ENCODE data around the gene TBXAS1.

Gene TBXAS1

DNA sequence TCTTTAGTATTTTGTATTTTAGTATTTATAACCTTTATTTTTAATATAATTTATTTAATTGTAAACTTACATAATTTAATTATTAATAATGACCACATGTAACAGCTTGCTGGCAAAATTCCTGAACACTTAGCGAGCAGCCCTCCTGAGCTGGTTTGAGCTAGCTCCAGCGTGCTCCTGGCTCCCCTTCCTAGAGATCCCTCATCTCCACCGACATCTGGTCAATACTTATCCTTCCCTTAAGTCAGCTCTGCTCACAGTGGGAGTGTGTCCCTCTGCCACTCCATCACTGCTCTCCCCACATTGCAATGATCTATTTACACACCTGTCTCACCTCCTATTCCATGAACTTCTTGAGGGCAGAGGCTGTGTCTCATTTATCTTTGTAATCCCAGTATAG lies 20.6 kb upstream of the TBXAS1 start:
- Histone ChIP-seq H3K4me1 (ENCODE audit: control insufficient read depth in 1 of 2, insufficient read depth in 2 of 2, low read length in 2 of 2) (no peaks in the 10 kb centered on the region), H3K27ac (ENCODE audit: low read length) (no peak overlapping the region), H3K4me3 (ENCODE audit: low read depth in 1 of 2, low read length in 2 of 2) (no peak overlapping the region), H3K27me3 (ENCODE audit: low read depth, low read length) (no peaks in the 10 kb centered on the region), H3K36me3 (ENCODE audit: control insufficient read depth in 1 of 2, insufficient read depth in 2 of 2, low read length in 2 of 2) (no peaks in the 10 kb centered on the region), H3K9me3 (ENCODE audit: control insufficient read depth in 1 of 2, low read length in 2 of 2) (no peaks in the 10 kb centered on the region)

- Histone ChIP-seq H3K4me3 (ENCODE audit: low read depth in 1 of 2, low read length in 2 of 2) (no peak overlapping the region), H3K9me3 (ENCODE audit: control insufficient read depth in 1 of 2, low read length in 2 of 2) (no peaks in the 10 kb centered on the region), H3K27ac (ENCODE audit: low read length) (no peak overlapping the region), H3K4me1 (ENCODE audit: control insufficient read depth in 1 of 2, insufficient read depth in 2 of 2, low read length in 2 of 2) (no peaks in the 10 kb centered on the region), H3K36me3 (ENCODE audit: control insufficient read depth in 1 of 2, insufficient read depth in 2 of 2, low read length in 2 of 2) (no peaks in the 10 kb centered on the region), H3K27me3 (ENCODE audit: low read depth, low read length) (no peaks in the 10 kb centered on the region)
These were observed 20.1 kb upstream of the TBXAS1 start for GRCh38 chr7:139808846-139809442.

- Histone ChIP-seq H3K27ac (ENCODE audit: low read length) (no peak overlapping the region), H3K36me3 (ENCODE audit: control insufficient read depth in 1 of 2, insufficient read depth in 2 of 2, low read length in 2 of 2) (no peaks in the 10 kb centered on the region), H3K4me1 (ENCODE audit: control insufficient read depth in 1 of 2, insufficient read depth in 2 of 2, low read length in 2 of 2) (no peaks in the 10 kb centered on the region), H3K4me3 (ENCODE audit: low read depth in 1 of 2, low read length in 2 of 2) (no peak overlapping the region), H3K27me3 (ENCODE audit: low read depth, low read length) (no peaks in the 10 kb centered on the region), H3K9me3 (ENCODE audit: control insufficient read depth in 1 of 2, low read length in 2 of 2) (no peaks in the 10 kb centered on the region)
These were observed 18.0 kb upstream of the TBXAS1 start for GRCh38 chr7:139811066-139811465.

- Histone ChIP-seq H3K27me3 (ENCODE audit: low read depth, low read length) (no peaks in the 10 kb centered on the region), H3K4me3 (ENCODE audit: low read depth in 1 of 2, low read length in 2 of 2) (no peak overlapping the region), H3K9me3 (ENCODE audit: control insufficient read depth in 1 of 2, low read length in 2 of 2) (no peaks in the 10 kb centered on the region), H3K27ac (ENCODE audit: low read length) (no peak overlapping the region), H3K36me3 (ENCODE audit: control insufficient read depth in 1 of 2, insufficient read depth in 2 of 2, low read length in 2 of 2) (no peaks in the 10 kb centered on the region), H3K4me1 (ENCODE audit: control insufficient read depth in 1 of 2, insufficient read depth in 2 of 2, low read length in 2 of 2) (no peaks in the 10 kb centered on the region)
These were observed 15.9 kb upstream of the TBXAS1 start for GRCh38 chr7:139813151-139813550.

DNA sequence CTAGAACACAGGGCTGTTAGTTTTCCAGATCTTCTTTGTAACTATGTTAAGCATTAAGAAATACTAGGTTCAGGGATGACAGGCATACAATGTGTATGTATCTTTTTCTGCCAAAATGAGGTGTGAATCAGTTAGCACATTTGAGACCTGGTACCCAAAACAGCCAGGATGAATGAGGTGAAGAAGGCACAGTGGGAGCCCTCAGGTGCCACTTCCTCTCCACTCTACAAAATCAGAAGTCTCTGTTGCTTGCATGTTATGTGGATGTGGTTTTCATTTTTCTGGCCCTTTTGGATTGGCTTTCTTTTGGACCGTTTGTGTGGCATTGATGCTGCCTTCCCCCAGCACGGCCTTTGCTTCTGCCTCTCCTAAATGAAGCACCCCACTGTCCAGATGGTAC lies 15.4 kb upstream of the TBXAS1 start:
- Histone ChIP-seq H3K4me3 (ENCODE audit: low read depth in 1 of 2, low read length in 2 of 2) (no peak overlapping the region), H3K27me3 (ENCODE audit: low read depth, low read length) (no peaks in the 10 kb centered on the region), H3K36me3 (ENCODE audit: control insufficient read depth in 1 of 2, insufficient read depth in 2 of 2, low read length in 2 of 2) (no peaks in the 10 kb centered on the region), H3K27ac (ENCODE audit: low read length) (no peak overlapping the region), H3K4me1 (ENCODE audit: control insufficient read depth in 1 of 2, insufficient read depth in 2 of 2, low read length in 2 of 2) (no peaks in the 10 kb centered on the region), H3K9me3 (ENCODE audit: control insufficient read depth in 1 of 2, low read length in 2 of 2) (no peaks in the 10 kb centered on the region)

GRCh38 chr7:139817249-139817648 lies 11.8 kb upstream of the TBXAS1 start:
- H3K9me3 ChIP-seq (ENCODE audit: control insufficient read depth in 1 of 2, low read length in 2 of 2), result no peaks in the 10 kb centered on the region
- no peak overlapping the region for H3K4me3 ChIP-seq (ENCODE audit: low read depth in 1 of 2, low read length in 2 of 2)
- no peaks in the 10 kb centered on the region for H3K27me3 ChIP-seq (ENCODE audit: low read depth, low read length)
- H3K4me1 ChIP-seq (ENCODE audit: control insufficient read depth in 1 of 2, insufficient read depth in 2 of 2, low read length in 2 of 2), result no peaks in the 10 kb centered on the region
- H3K36me3 ChIP-seq (ENCODE audit: control insufficient read depth in 1 of 2, insufficient read depth in 2 of 2, low read length in 2 of 2), result no peaks in the 10 kb centered on the region
- no peak overlapping the region for H3K27ac ChIP-seq (ENCODE audit: low read length)

- Histone ChIP-seq H3K9me3 (ENCODE audit: control insufficient read depth in 1 of 2, low read length in 2 of 2) (no peaks in the 10 kb centered on the region), H3K27me3 (ENCODE audit: low read depth, low read length) (no peaks in the 10 kb centered on the region), H3K36me3 (ENCODE audit: control insufficient read depth in 1 of 2, insufficient read depth in 2 of 2, low read length in 2 of 2) (no peaks in the 10 kb centered on the region), H3K4me1 (ENCODE audit: control insufficient read depth in 1 of 2, insufficient read depth in 2 of 2, low read length in 2 of 2) (no peaks in the 10 kb centered on the region), H3K4me3 (ENCODE audit: low read depth in 1 of 2, low read length in 2 of 2) (no peak overlapping the region), H3K27ac (ENCODE audit: low read length) (no peak overlapping the region)
These were observed 9.0 kb upstream of the TBXAS1 start for GRCh38 chr7:139820089-139820488.

DNA sequence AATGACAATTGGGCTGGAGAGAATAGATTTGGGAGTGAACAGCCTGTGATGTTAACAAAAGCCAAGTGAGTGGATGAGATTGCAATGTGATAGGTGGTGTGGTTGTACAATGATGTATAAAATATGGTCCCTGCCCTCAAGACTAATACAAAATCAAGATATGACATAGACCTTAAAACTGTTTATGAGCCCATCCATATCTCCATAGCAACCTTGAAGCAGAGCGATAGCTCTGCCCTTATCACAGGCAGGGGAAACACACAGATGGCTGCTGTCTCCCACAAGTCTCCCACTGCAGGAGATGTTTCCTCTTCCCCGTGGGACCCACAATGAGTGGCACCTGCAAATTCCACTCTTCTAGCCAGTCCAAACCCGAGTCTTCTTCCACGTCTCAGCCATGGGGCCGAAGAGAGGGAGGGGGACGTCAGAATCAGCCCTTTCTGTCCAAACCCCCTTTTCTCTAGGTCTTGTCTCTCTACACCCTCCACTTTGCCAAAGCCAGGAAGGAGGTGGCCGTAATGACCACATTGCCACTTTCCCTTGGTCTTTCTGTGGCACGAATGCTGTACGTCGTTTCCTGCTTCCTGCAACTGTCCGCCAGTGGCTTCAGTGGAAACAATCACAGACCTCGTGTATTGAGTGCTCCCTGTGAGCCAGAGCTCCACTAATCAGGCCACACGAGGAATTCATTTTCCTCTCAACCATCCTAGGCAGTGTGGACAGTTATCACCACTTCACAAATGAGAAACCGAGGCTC lies 7.5 kb upstream of the TBXAS1 start:
- no peak overlapping the region for H3K27ac ChIP-seq (ENCODE audit: low read length)
- no peaks in the 10 kb centered on the region for H3K9me3 ChIP-seq (ENCODE audit: control insufficient read depth in 1 of 2, low read length in 2 of 2)
- H3K36me3 ChIP-seq (ENCODE audit: control insufficient read depth in 1 of 2, insufficient read depth in 2 of 2, low read length in 2 of 2), result no peaks in the 10 kb centered on the region
- no peak overlapping the region for H3K4me3 ChIP-seq (ENCODE audit: low read depth in 1 of 2, low read length in 2 of 2)
- H3K4me1 ChIP-seq (ENCODE audit: control insufficient read depth in 1 of 2, insufficient read depth in 2 of 2, low read length in 2 of 2), result no peaks in the 10 kb centered on the region
- no peaks in the 10 kb centered on the region for H3K27me3 ChIP-seq (ENCODE audit: low read depth, low read length)

GRCh38 chr7:139822855-139823254 lies 6.2 kb upstream of the TBXAS1 start:
- no peak overlapping the region for H3K27ac ChIP-seq (ENCODE audit: low read length)
- H3K27me3 ChIP-seq (ENCODE audit: low read depth, low read length), result no peaks in the 10 kb centered on the region
- no peaks in the 10 kb centered on the region for H3K36me3 ChIP-seq (ENCODE audit: control insufficient read depth in 1 of 2, insufficient read depth in 2 of 2, low read length in 2 of 2)
- no peaks in the 10 kb centered on the region for H3K9me3 ChIP-seq (ENCODE audit: control insufficient read depth in 1 of 2, low read length in 2 of 2)
- no peaks in the 10 kb centered on the region for H3K4me1 ChIP-seq (ENCODE audit: control insufficient read depth in 1 of 2, insufficient read depth in 2 of 2, low read length in 2 of 2)
- H3K4me3 ChIP-seq (ENCODE audit: low read depth in 1 of 2, low read length in 2 of 2), result no peak overlapping the region

GRCh38 chr7:139823959-139824521 lies 5.0 kb upstream of the TBXAS1 start:
- Histone ChIP-seq H3K36me3 (ENCODE audit: control insufficient read depth in 1 of 2, insufficient read depth in 2 of 2, low read length in 2 of 2) (no peaks in the 10 kb centered on the region), H3K4me3 (ENCODE audit: low read depth in 1 of 2, low read length in 2 of 2) (no peak overlapping the region), H3K4me1 (ENCODE audit: control insufficient read depth in 1 of 2, insufficient read depth in 2 of 2, low read length in 2 of 2) (no peaks in the 10 kb centered on the region), H3K27me3 (ENCODE audit: low read depth, low read length) (no peaks in the 10 kb centered on the region), H3K9me3 (ENCODE audit: control insufficient read depth in 1 of 2, low read length in 2 of 2) (no peaks in the 10 kb centered on the region), H3K27ac (ENCODE audit: low read length) (no peak overlapping the region)

DNA sequence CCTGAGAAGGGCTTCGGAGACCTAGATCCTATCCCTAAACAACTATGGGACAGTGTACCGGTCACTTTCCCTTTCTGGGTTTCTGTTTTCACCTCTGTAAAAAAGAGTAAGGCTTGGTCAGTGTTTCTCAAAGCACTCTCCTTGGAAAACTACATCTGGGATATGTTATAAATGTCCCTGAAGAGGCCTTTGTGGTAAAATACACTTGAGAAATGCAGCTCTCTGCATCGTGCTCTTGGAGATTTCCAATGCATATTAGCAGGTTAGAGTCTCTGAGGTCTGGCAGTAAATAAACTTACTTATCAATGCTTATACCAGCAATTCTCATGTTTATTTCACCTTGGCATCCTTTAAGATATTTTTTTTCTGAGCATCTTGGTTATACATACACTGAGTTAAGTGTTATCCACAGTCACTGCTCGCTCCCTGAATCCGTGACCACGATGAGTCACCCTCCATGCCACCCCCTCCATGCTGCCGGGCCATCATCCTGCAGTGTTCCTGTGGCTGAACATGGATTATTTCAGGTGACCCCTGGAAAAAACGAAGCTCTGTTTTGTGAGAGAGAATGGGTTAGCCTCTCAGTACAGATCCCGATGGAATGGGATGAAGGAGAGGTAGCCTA lies 3.3 kb upstream of the TBXAS1 start:
- H3K27ac ChIP-seq (ENCODE audit: low read length), result no peak overlapping the region
- H3K36me3 ChIP-seq (ENCODE audit: control insufficient read depth in 1 of 2, insufficient read depth in 2 of 2, low read length in 2 of 2), result no peaks in the 10 kb centered on the region
- H3K4me1 ChIP-seq (ENCODE audit: control insufficient read depth in 1 of 2, insufficient read depth in 2 of 2, low read length in 2 of 2), result no peaks in the 10 kb centered on the region

More for the DNA sequence above, 3.3 kb upstream of the TBXAS1 start:
- Histone ChIP-seq H3K4me3 (ENCODE audit: low read depth in 1 of 2, low read length in 2 of 2) (no peak overlapping the region), H3K9me3 (ENCODE audit: control insufficient read depth in 1 of 2, low read length in 2 of 2) (no peaks in the 10 kb centered on the region), H3K27me3 (ENCODE audit: low read depth, low read length) (no peaks in the 10 kb centered on the region)
